HEK293 (cell line): ENCODE results near the gene EHD1.

Experiments
- BCL11A ChIP-seq: fragments of 450-650 bp; formaldehyde crosslinking; IDR thresholded peaks from 2 replicates; pipeline ENCODE4 v1.5.1; 2016; ENCODE audit warnings: low read depth, missing biosample characterization, missing genetic modification characterization
- GFI1B ChIP-seq: fragments of 450-650 bp; formaldehyde crosslinking; IDR thresholded peaks from 2 replicates; pipeline ENCODE4 v1.5.1; 2016; ENCODE audit warnings: missing biosample characterization, missing genetic modification characterization
- GLIS2 ChIP-seq: fragments of 450-650 bp; formaldehyde crosslinking; IDR thresholded peaks from 2 replicates; pipeline ENCODE4 v1.5.1; 2016; ENCODE audit warnings: missing biosample characterization, missing genetic modification characterization
- KLF8 ChIP-seq: fragments of 450-650 bp; formaldehyde crosslinking; IDR thresholded peaks from 2 replicates; pipeline ENCODE4 v1.5.1; 2016; ENCODE audit warnings: missing biosample characterization, missing genetic modification characterization
- MYNN ChIP-seq: fragments of 450-650 bp; formaldehyde crosslinking; IDR thresholded peaks from 2 replicates; pipeline ENCODE4 v1.5.1; 2016; ENCODE audit warnings: missing biosample characterization, missing genetic modification characterization, borderline replicate concordance
- PRDM1 ChIP-seq: fragments of 450-650 bp; formaldehyde crosslinking; IDR thresholded peaks from 2 replicates; pipeline ENCODE4; 2016; ENCODE audit warnings: missing biosample characterization, missing genetic modification characterization
- ZBTB1 ChIP-seq: fragments of 450-650 bp; formaldehyde crosslinking; IDR thresholded peaks from 2 replicates; pipeline ENCODE4 v1.5.1; 2016; ENCODE audit warnings: missing biosample characterization, missing genetic modification characterization
- ZBTB17 ChIP-seq: fragments of 450-650 bp; formaldehyde crosslinking; IDR thresholded peaks from 2 replicates; pipeline ENCODE4 v1.5.1; 2016; ENCODE audit warnings: missing biosample characterization, missing genetic modification characterization
- ZBTB8A ChIP-seq: fragments of 450-650 bp; formaldehyde crosslinking; IDR thresholded peaks from 2 replicates; pipeline ENCODE4 v1.5.1; 2016; ENCODE audit warnings: missing biosample characterization, missing genetic modification characterization
- ZFP3 ChIP-seq: fragments of 450-650 bp; formaldehyde crosslinking; IDR thresholded peaks from 2 replicates; pipeline ENCODE4 v1.5.1; 2016; ENCODE audit warnings: low read depth, missing biosample characterization, missing genetic modification characterization
- ZNF121 ChIP-seq: fragments of 450-650 bp; formaldehyde crosslinking; IDR thresholded peaks from 2 replicates; pipeline ENCODE4 v1.5.1; 2016; ENCODE audit warnings: missing biosample characterization, missing genetic modification characterization
- ZNF138 ChIP-seq: fragments of 450-650 bp; formaldehyde crosslinking; IDR thresholded peaks from 2 replicates; pipeline ENCODE4 v1.5.1; 2016; ENCODE audit warnings: missing biosample characterization, missing genetic modification characterization, borderline replicate concordance
- ZNF2 ChIP-seq: fragments of 450-650 bp; formaldehyde crosslinking; IDR thresholded peaks from 2 replicates; pipeline ENCODE4 v1.5.1; 2016; ENCODE audit warnings: missing biosample characterization, missing genetic modification characterization
- ZNF555 ChIP-seq: fragments of 450-650 bp; formaldehyde crosslinking; conservative IDR thresholded peaks from 2 replicates; pipeline ENCODE4 v1.5.1; 2017; ENCODE audit warnings: missing biosample characterization, mild to moderate bottlenecking, missing genetic modification characterization, inconsistent platforms
- ZNF596 ChIP-seq: fragments of 450-650 bp; IDR thresholded peaks from 2 replicates; pipeline ENCODE4 v1.5.0; 2018; ENCODE audit warnings: missing biosample characterization, mild to moderate bottlenecking, missing genetic modification characterization, moderate library complexity
- ZNF610 ChIP-seq: fragments of 450-650 bp; formaldehyde crosslinking; IDR thresholded peaks from 2 replicates; pipeline ENCODE4 v1.5.1; 2016; ENCODE audit warnings: missing biosample characterization, missing genetic modification characterization, borderline replicate concordance
- ZNF626 ChIP-seq: fragments of 450-650 bp; sonication (Bioruptor Pico); formaldehyde crosslinking; IDR thresholded peaks from 2 replicates; pipeline ENCODE4 v1.5.1; 2018; ENCODE audit warnings: missing biosample characterization, missing genetic modification characterization, inconsistent platforms
- ZNF658 ChIP-seq: fragments of 450-650 bp; formaldehyde crosslinking; IDR thresholded peaks from 2 replicates; pipeline ENCODE4; 2016; ENCODE audit warnings: missing biosample characterization, missing genetic modification characterization
- TF ChIP-seq, protein P1 (sequence below): fragments of 450-650 bp; formaldehyde crosslinking; IDR thresholded peaks from 2 replicates; pipeline ENCODE4 v1.5.1; 2016; ENCODE audit warnings: missing biosample characterization, missing genetic modification characterization
- TF ChIP-seq, protein P2 (sequence below): fragments of 450-650 bp; formaldehyde crosslinking; IDR thresholded peaks from 2 replicates; pipeline ENCODE4 v1.5.1; 2016; ENCODE audit warnings: missing biosample characterization, missing genetic modification characterization
- TF ChIP-seq, protein P3 (sequence below): fragments of 450-650 bp; formaldehyde crosslinking; IDR thresholded peaks from 2 replicates; pipeline ENCODE4 v1.5.1; 2016; ENCODE audit warnings: missing biosample characterization, missing genetic modification characterization
- TF ChIP-seq, protein P4 (sequence below): fragments of 450-650 bp; formaldehyde crosslinking; conservative IDR thresholded peaks from 2 replicates; pipeline ENCODE4 v1.5.1; 2016; ENCODE audit warnings: low read depth, missing biosample characterization, missing genetic modification characterization
- TF ChIP-seq, protein P5 (sequence below): fragments of 450-650 bp; formaldehyde crosslinking; IDR thresholded peaks from 2 replicates; pipeline ENCODE4 v1.5.1; 2016; ENCODE audit warnings: missing biosample characterization, missing genetic modification characterization
- TF ChIP-seq, protein P6 (sequence below): fragments of 450-650 bp; formaldehyde crosslinking; IDR thresholded peaks from 2 replicates; pipeline ENCODE4 v1.5.1; 2016; ENCODE audit warnings: missing biosample characterization, missing genetic modification characterization

Gene EHD1

DNA sequence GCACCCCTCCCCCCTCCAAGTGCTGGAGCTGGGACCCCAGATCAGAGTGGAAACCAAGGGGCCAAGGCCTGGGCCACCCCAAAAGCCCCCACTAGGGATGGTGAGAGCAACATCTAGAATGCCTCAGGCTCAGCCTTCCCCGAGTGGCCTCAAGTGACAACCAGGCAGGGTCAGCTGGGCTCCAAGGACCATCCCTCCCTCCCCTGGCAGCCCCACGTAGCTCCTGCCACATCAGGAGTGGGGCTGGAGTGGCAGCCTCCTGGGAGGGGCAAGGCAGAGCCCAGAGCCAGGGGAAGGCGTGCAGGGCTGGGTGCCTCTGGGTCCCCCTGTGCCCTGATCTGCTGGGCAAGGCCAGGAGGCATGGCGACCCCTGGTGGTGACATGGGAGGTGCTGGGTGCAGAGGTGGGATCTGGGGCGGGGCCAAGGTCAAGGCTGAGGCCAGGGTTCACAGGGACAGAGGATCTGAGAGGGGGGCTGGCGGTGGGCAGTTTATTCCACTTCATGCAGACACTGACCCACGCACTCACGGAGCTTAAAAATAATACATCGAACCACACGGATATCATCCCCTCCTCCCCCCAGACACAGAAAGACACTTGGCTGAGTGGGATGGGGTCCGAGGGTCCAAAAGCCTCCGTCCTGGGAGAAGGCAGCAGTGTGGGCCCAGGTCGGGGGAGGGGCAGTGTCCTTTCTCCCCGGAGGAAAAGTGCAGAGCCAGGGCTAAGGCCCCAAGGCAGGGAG, 15.8 kb upstream of the EHD1 start (continued):
- TF ChIP-seq, protein P1, sequence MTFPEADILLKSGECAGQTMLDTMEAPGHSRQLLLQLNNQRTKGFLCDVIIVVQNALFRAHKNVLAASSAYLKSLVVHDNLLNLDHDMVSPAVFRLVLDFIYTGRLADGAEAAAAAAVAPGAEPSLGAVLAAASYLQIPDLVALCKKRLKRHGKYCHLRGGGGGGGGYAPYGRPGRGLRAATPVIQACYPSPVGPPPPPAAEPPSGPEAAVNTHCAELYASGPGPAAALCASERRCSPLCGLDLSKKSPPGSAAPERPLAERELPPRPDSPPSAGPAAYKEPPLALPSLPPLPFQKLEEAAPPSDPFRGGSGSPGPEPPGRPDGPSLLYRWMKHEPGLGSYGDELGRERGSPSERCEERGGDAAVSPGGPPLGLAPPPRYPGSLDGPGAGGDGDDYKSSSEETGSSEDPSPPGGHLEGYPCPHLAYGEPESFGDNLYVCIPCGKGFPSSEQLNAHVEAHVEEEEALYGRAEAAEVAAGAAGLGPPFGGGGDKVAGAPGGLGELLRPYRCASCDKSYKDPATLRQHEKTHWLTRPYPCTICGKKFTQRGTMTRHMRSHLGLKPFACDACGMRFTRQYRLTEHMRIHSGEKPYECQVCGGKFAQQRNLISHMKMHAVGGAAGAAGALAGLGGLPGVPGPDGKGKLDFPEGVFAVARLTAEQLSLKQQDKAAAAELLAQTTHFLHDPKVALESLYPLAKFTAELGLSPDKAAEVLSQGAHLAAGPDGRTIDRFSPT (tag by site-specific recombination): peak; percentile 78
- TF ChIP-seq, protein P2, sequence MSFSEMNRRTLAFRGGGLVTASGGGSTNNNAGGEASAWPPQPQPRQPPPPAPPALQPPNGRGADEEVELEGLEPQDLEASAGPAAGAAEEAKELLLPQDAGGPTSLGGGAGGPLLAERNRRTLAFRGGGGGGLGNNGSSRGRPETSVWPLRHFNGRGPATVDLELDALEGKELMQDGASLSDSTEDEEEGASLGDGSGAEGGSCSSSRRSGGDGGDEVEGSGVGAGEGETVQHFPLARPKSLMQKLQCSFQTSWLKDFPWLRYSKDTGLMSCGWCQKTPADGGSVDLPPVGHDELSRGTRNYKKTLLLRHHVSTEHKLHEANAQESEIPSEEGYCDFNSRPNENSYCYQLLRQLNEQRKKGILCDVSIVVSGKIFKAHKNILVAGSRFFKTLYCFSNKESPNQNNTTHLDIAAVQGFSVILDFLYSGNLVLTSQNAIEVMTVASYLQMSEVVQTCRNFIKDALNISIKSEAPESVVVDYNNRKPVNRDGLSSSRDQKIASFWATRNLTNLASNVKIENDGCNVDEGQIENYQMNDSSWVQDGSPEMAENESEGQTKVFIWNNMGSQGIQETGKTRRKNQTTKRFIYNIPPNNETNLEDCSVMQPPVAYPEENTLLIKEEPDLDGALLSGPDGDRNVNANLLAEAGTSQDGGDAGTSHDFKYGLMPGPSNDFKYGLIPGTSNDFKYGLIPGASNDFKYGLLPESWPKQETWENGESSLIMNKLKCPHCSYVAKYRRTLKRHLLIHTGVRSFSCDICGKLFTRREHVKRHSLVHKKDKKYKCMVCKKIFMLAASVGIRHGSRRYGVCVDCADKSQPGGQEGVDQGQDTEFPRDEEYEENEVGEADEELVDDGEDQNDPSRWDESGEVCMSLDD (tag by site-specific recombination): no peak
- TF ChIP-seq ZNF2 (tag by site-specific recombination) (0 out of 2 replicates have a peak, but pooled peaks have one; percentile 29), ZBTB17 (tag by site-specific recombination) (peak; percentile 63), ZBTB1 (tag by site-specific recombination) (no peak), MYNN (no peak), ZNF658 (tag by site-specific recombination) (no peak), ZNF138 (no peak), GFI1B (tag by site-specific recombination) (no peak), ZNF121 (tag by site-specific recombination) (no peak), ZNF555 (tag by site-specific recombination) (no peak), GLIS2 (tag by site-specific recombination) (peak; percentile 43; the same call in 1 of the 2 replicates), PRDM1 (tag by site-specific recombination) (no peak), ZNF626 (tag by site-specific recombination) (no peak), ZNF596 (tag by site-specific recombination) (no peak), ZFP3 (tag by site-specific recombination) (no peak), BCL11A (tag by site-specific recombination) (0 out of 2 replicates have a peak, but pooled peaks have one; percentile 48), ZBTB8A (tag by site-specific recombination) (peak; percentile 68), ZNF610 (no peak), KLF8 (tag by site-specific recombination) (peak; percentile 49)
- TF ChIP-seq, protein P3, sequence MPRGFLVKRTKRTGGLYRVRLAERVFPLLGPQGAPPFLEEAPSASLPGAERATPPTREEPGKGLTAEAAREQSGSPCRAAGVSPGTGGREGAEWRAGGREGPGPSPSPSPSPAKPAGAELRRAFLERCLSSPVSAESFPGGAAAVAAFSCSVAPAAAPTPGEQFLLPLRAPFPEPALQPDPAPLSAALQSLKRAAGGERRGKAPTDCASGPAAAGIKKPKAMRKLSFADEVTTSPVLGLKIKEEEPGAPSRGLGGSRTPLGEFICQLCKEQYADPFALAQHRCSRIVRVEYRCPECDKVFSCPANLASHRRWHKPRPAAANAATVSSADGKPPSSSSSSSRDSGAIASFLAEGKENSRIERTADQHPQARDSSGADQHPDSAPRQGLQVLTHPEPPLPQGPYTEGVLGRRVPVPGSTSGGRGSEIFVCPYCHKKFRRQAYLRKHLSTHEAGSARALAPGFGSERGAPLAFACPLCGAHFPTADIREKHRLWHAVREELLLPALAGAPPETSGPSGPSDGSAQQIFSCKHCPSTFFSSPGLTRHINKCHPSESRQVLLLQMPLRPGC (tag by site-specific recombination): no peak
- TF ChIP-seq, protein P4, sequence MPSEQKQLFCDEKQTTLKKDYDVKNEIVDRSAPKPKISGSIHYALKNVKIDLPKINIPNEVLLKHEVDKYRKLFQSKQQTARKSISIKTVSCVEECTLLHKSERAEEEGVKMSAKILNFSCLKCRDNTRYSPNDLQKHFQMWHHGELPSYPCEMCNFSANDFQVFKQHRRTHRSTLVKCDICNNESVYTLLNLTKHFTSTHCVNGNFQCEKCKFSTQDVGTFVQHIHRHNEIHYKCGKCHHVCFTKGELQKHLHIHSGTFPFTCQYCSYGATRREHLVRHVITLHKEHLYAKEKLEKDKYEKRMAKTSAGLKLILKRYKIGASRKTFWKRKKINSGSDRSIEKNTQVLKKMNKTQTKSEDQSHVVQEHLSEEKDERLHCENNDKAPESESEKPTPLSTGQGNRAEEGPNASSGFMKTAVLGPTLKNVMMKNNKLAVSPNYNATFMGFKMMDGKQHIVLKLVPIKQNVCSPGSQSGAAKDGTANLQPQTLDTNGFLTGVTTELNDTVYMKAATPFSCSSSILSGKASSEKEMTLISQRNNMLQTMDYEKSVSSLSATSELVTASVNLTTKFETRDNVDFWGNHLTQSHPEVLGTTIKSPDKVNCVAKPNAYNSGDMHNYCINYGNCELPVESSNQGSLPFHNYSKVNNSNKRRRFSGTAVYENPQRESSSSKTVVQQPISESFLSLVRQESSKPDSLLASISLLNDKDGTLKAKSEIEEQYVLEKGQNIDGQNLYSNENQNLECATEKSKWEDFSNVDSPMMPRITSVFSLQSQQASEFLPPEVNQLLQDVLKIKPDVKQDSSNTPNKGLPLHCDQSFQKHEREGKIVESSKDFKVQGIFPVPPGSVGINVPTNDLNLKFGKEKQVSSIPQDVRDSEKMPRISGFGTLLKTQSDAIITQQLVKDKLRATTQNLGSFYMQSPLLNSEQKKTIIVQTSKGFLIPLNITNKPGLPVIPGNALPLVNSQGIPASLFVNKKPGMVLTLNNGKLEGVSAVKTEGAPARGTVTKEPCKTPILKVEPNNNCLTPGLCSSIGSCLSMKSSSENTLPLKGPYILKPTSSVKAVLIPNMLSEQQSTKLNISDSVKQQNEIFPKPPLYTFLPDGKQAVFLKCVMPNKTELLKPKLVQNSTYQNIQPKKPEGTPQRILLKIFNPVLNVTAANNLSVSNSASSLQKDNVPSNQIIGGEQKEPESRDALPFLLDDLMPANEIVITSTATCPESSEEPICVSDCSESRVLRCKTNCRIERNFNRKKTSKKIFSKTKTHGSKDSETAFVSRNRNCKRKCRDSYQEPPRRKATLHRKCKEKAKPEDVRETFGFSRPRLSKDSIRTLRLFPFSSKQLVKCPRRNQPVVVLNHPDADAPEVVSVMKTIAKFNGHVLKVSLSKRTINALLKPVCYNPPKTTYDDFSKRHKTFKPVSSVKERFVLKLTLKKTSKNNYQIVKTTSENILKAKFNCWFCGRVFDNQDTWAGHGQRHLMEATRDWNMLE (tag by site-specific recombination): no peak
- TF ChIP-seq, protein P5, sequence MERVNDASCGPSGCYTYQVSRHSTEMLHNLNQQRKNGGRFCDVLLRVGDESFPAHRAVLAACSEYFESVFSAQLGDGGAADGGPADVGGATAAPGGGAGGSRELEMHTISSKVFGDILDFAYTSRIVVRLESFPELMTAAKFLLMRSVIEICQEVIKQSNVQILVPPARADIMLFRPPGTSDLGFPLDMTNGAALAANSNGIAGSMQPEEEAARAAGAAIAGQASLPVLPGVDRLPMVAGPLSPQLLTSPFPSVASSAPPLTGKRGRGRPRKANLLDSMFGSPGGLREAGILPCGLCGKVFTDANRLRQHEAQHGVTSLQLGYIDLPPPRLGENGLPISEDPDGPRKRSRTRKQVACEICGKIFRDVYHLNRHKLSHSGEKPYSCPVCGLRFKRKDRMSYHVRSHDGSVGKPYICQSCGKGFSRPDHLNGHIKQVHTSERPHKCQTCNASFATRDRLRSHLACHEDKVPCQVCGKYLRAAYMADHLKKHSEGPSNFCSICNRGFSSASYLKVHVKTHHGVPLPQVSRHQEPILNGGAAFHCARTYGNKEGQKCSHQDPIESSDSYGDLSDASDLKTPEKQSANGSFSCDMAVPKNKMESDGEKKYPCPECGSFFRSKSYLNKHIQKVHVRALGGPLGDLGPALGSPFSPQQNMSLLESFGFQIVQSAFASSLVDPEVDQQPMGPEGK: peak; percentile 41; the same call in 1 of the 2 replicates
- TF ChIP-seq, protein P6, sequence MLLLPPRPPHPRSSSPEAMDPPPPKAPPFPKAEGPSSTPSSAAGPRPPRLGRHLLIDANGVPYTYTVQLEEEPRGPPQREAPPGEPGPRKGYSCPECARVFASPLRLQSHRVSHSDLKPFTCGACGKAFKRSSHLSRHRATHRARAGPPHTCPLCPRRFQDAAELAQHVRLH (tag by site-specific recombination): no peak
